Endothelial cell of umbilical vein (primary cell): ENCODE measurements around the gene DRC1. TPM values are rescaled to one million over a fixed set of nuclear protein-coding genes. Genes with fewer than 3 reads are reported as not detected.

Experiments
- BruUV-seq: library from RNA; stranded (reverse); fragments of 400-500 nt; replicated peaks from 2 replicates; lab custom pipeline; 2021; lab: Mats Ljungman, UMichigan
- CTCF ChIA-PET: fragments of 300-600, 350-600 bp; sonication (Branson Sonifier 250); formaldehyde crosslinking; loops from one replicate; lab custom pipeline; 2021; ENCODE audit warnings: antibody characterized with exemption, inconsistent platforms; lab: Charles Lee
- POLR2A ChIA-PET: fragments of 300-600, 350-600 bp; sonication (Branson Sonifier 250); formaldehyde crosslinking; loops from one replicate; lab custom pipeline; 2021; ENCODE audit warnings: antibody characterized with exemption, inconsistent platforms; lab: Charles Lee
- DNase-seq: peaks from one replicate; pipeline ENCODE4 v3.0.0-alpha.2; 2011; ENCODE audit warnings: low read depth, low spot score
- FAIRE-seq: peaks from 2 replicates; lab custom pipeline; 2011; peaks lifted over from hg19 to GRCh38; lab: Jason Lieb, UNC
- H2AFZ ChIP-seq: 2 replicates; pipeline ENCODE4 v1.6.0; 2012; ENCODE audit warnings: low read depth, low read length, control low read depth, inconsistent platforms
- H3K27ac ChIP-seq: 2 replicates; pipeline ENCODE4 v1.5.1; 2011; ENCODE audit warnings: low read depth, mild to moderate bottlenecking, control low read depth, low read length, moderate library complexity; ENCODE audit not compliant: insufficient read depth
- H3K27me3 ChIP-seq, 2 experiments: 2 replicates each; pipeline versions ENCODE4 v1.6.0 to v1.6.1; 2011; ENCODE audit warnings: low read length in 2 of 2, mixed read lengths in 1 of 2; ENCODE audit not compliant: control insufficient read depth in 2 of 2, insufficient read depth in 2 of 2
- H3K36me3 ChIP-seq, 2 experiments: 2 replicates in 1 of 2; 3 replicates in 1 of 2; pipeline ENCODE4 v1.5.1; 2011; ENCODE audit warnings: low read length in 2 of 2, mild to moderate bottlenecking in 1 of 2, moderate library complexity in 1 of 2; ENCODE audit not compliant: control insufficient read depth in 2 of 2, insufficient read depth in 2 of 2; ENCODE audit errors: extremely low read depth in 1 of 2
- H3K4me1 ChIP-seq: 3 replicates; pipeline ENCODE4 v1.5.1; 2011; ENCODE audit warnings: mild to moderate bottlenecking, low read length; ENCODE audit not compliant: control insufficient read depth, insufficient read depth; ENCODE audit errors: extremely low read depth
- H3K4me2 ChIP-seq: 2 replicates; pipeline ENCODE4 v1.6.1; 2011; ENCODE audit warnings: low read length, control low read depth, mixed read lengths; ENCODE audit not compliant: insufficient read depth
- H3K4me3 ChIP-seq, 3 experiments: fragments of 200-600 bp in 1 of 3; sonication (generic), shearing (Covaris generic) in 1 of 3; replicated peaks in 1 of 3; 2 replicates each; pipeline ENCODE4 v1.5.1; 2011 to 2016; ENCODE audit warnings: control low read depth in 3 of 3, low read length in 3 of 3, mild to moderate bottlenecking in 2 of 3, inconsistent platforms in 1 of 3, low read depth in 1 of 3, moderate library complexity in 1 of 3; ENCODE audit not compliant: insufficient read depth in 1 of 3
- H3K79me2 ChIP-seq: 2 replicates; pipeline ENCODE4 v1.6.0; 2012; ENCODE audit warnings: low read length, inconsistent platforms; ENCODE audit not compliant: control insufficient read depth, insufficient read depth
- H3K9ac ChIP-seq: replicated peaks from 2 replicates; pipeline ENCODE3; 2011; ENCODE audit warnings: low read length, control low read depth; ENCODE audit not compliant: insufficient read depth; ENCODE audit errors: extremely low read depth
- H3K9me1 ChIP-seq: replicated peaks from 3 replicates; pipeline ENCODE4 v1.6.0; 2011; ENCODE audit warnings: mild to moderate bottlenecking, low read length; ENCODE audit not compliant: control insufficient read depth, insufficient read depth; ENCODE audit errors: extremely low read depth
- H3K9me3 ChIP-seq: replicated peaks from 2 replicates; pipeline ENCODE4 v1.5.1; 2012; ENCODE audit warnings: low read length, inconsistent platforms; ENCODE audit not compliant: control insufficient read depth, insufficient read depth
- H4K20me1 ChIP-seq: replicated peaks from 2 replicates; pipeline ENCODE3; 2011; ENCODE audit warnings: mild to moderate bottlenecking, low read length; ENCODE audit not compliant: control insufficient read depth, insufficient read depth; ENCODE audit errors: extremely low read depth
- EZH2 ChIP-seq: IDR thresholded peaks from 2 replicates; pipeline ENCODE4 v1.6.1; 2012; ENCODE audit warnings: borderline replicate concordance, low read depth, mild to moderate bottlenecking, moderate library complexity, low read length, inconsistent platforms; ENCODE audit not compliant: severe bottlenecking
- FOS ChIP-seq: IDR thresholded peaks from 2 replicates; pipeline ENCODE4 v1.6.1; 2011; ENCODE audit warnings: mild to moderate bottlenecking, low read length, moderate library complexity, borderline replicate concordance; ENCODE audit not compliant: insufficient read depth
- GATA2 ChIP-seq: IDR thresholded peaks from 2 replicates; pipeline ENCODE4 v1.7.0; 2011; ENCODE audit warnings: low read depth, mild to moderate bottlenecking, moderate library complexity, mixed read lengths, low read length; ENCODE audit not compliant: insufficient read length, insufficient read depth
- JUN ChIP-seq: IDR thresholded peaks from 2 replicates; pipeline ENCODE4 v1.6.1; 2011; ENCODE audit warnings: borderline replicate concordance, low read depth; ENCODE audit not compliant: insufficient read length, insufficient read depth
- MYC ChIP-seq: IDR thresholded peaks from one replicate; pipeline ENCODE4 v1.6.1; 2011; ENCODE audit warnings: mild to moderate bottlenecking, low read depth, low read length
- POLR2A ChIP-seq: IDR thresholded peaks from 2 replicates; pipeline ENCODE4 v1.6.1; 2012; ENCODE audit warnings: low read depth, mild to moderate bottlenecking, control low read depth, low read length
- POLR2AphosphoS5 ChIP-seq: IDR thresholded peaks from 2 replicates; pipeline ENCODE4 v1.6.1; 2012; ENCODE audit warnings: low read depth, mild to moderate bottlenecking, control low read depth, low read length, moderate library complexity; ENCODE audit not compliant: insufficient read depth
- dilution Hi-C: fragments of 300-500 bp; cut with MboI; formaldehyde crosslinking; loops from one replicate; pipeline ENCODE4 v1.15.0; 2019; ENCODE audit warnings: low sequenced_read_pairs; ENCODE audit not compliant: extremely low pct_ligation_motif_present
- intact Hi-C: fragments of 100-400 bp; cut with micrococcal nuclease; formaldehyde crosslinking; loops from one replicate; pipeline ENCODE4 v1.10.0; 2022
- polyA plus RNA-seq, 4 experiments: library from polyadenylated mRNA; depleted of rRNA in 3 of 4; stranded (reverse) in 3 of 4; unstranded in 1 of 4; fragments of >200 nt; gene quantifications; 2 replicates each; pipeline versions ENCODE4 v1.2.1 to v1.2.3, GENCODE V29; 2011 to 2012; ENCODE audit warnings: missing spikeins in 1 of 4
- total RNA-seq: library from RNA; stranded (reverse); gene quantifications from 2 replicates; pipeline ENCODE4 v1.2.3, GENCODE V29; 2021
- TF ChIP-seq, protein P1 (sequence below), 2 donors: IDR thresholded peaks; 1 replicate in 1 of 2; 2 replicates in 1 of 2; pipeline ENCODE4 v1.5.1; 2011; ENCODE audit warnings: low read length in 2 of 2, mild to moderate bottlenecking in 2 of 2, moderate library complexity in 2 of 2, control low read depth in 1 of 2, inconsistent platforms in 1 of 2, low read depth in 1 of 2; ENCODE audit not compliant: insufficient read depth in 1 of 2; ENCODE audit errors: extremely low read depth in 1 of 2
- TF ChIP-seq, protein P2 (sequence below): IDR thresholded peaks from 2 replicates; pipeline ENCODE4 v1.6.1; 2011; ENCODE audit not compliant: insufficient read depth, insufficient read length

Gene DRC1
- total and polyA plus RNA-seq, 2 donors (not counting 3 experiments of a cell fraction or from before 2014, with no cell fraction given) = 0.44 TPM; not detected in 1

DNA sequence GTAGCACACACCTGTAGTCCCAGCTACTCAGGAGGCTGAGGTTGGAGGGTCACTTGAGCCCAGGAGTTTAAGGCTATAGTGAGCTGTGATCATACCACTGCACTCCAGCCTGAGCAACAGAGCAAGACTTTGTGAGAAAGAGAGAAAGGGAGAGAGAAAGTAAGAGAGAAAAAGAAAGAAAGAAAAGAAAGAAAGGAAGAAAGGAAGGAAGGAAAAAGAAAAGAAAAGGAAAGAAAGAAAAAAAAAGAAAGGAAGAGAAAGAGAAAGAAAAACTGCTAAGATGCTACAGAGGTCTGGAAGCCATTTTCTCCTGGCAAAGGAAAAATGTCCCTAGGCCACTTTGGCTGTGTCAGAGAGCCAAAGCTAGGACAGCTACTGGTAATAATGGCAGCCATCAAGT lies 30.6 kb downstream of the DRC1 start:
- H3K4me1 ChIP-seq = no peaks in the 10 kb centered on the region
- no peak for FAIRE-seq
- H3K4me2 ChIP-seq = no peak overlapping the region
- no peaks in the 10 kb centered on the region for H4K20me1 ChIP-seq
- no peak overlapping the region for H2AFZ ChIP-seq
- ChIA-PET CTCF (no interaction called here), POLR2A (no interaction called here)
- H3K27me3 ChIP-seq = peaks cover 7 to 10% of the 10 kb centered on the region in 2 experiments
- no peak for DNase-seq
- H3K36me3 ChIP-seq = no peaks in the 10 kb centered on the region
- H3K27ac ChIP-seq = no peak overlapping the region
- H3K9me3 ChIP-seq = no peaks in the 10 kb centered on the region
- H3K4me3 ChIP-seq = no peak overlapping the region
- no TSS peak for BruUV-seq
- no peak overlapping the region for H3K9ac ChIP-seq
- H3K79me2 ChIP-seq = no peaks in the 10 kb centered on the region
- H3K9me1 ChIP-seq = no peaks in the 10 kb centered on the region
- no peak for TF ChIP-seq FOS
- TF ChIP-seq, protein P1, sequence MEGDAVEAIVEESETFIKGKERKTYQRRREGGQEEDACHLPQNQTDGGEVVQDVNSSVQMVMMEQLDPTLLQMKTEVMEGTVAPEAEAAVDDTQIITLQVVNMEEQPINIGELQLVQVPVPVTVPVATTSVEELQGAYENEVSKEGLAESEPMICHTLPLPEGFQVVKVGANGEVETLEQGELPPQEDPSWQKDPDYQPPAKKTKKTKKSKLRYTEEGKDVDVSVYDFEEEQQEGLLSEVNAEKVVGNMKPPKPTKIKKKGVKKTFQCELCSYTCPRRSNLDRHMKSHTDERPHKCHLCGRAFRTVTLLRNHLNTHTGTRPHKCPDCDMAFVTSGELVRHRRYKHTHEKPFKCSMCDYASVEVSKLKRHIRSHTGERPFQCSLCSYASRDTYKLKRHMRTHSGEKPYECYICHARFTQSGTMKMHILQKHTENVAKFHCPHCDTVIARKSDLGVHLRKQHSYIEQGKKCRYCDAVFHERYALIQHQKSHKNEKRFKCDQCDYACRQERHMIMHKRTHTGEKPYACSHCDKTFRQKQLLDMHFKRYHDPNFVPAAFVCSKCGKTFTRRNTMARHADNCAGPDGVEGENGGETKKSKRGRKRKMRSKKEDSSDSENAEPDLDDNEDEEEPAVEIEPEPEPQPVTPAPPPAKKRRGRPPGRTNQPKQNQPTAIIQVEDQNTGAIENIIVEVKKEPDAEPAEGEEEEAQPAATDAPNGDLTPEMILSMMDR (IDR thresholded peaks at IDR 0.05; ENCODE audit: extremely low read depth in 1 of 2, insufficient read depth in 1 of 2, low read depth in 1 of 2, low read length in 2 of 2) = no peak
- no peak for TF ChIP-seq JUN
- TF ChIP-seq POLR2A = no peak
- no peak for TF ChIP-seq MYC
- TF ChIP-seq POLR2AphosphoS5 = no peak
- TF ChIP-seq, protein P2, sequence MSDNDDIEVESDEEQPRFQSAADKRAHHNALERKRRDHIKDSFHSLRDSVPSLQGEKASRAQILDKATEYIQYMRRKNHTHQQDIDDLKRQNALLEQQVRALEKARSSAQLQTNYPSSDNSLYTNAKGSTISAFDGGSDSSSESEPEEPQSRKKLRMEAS = no peak
- no peak for TF ChIP-seq GATA2
- no peak for TF ChIP-seq EZH2
- dilution Hi-C loops (no loop called here), intact Hi-C loops (no loop called here)
